Hepatocyte (in vitro differentiated cells): ENCODE data around the gene TAS1R2. TPM values are rescaled to one million over a fixed set of nuclear protein-coding genes. Genes with fewer than 3 reads are reported as not detected.
"Not testable (repeated sequence)": the region's sequence is repeated elsewhere in the genome, so short reads cannot be mapped to it uniquely, and the experiment has no call there.

Source experiments
- DNase-seq: peaks from one replicate; pipeline ENCODE4 v3.0.0-alpha.2; 2016; ENCODE audit warnings: low spot score
- H2AFZ ChIP-seq: fragments of 200-600 bp; sonication (generic); 2 replicates; pipeline ENCODE4 v1.6.0; 2016; ENCODE audit warnings: antibody characterized with exemption, mild to moderate bottlenecking
- H3K27ac ChIP-seq: fragments of 200-600 bp; sonication (generic); 2 replicates; pipeline ENCODE4 v1.5.1; 2016; ENCODE audit warnings: mild to moderate bottlenecking
- H3K27me3 ChIP-seq: fragments of 200-600 bp; sonication (generic); 2 replicates; pipeline ENCODE4 v1.6.1; 2016
- H3K36me3 ChIP-seq: fragments of 200-600 bp; sonication (generic); replicated peaks from 2 replicates; pipeline ENCODE4 v1.5.1; 2016; ENCODE audit warnings: low read depth; ENCODE audit not compliant: insufficient read depth
- H3K4me1 ChIP-seq: fragments of 200-600 bp; sonication (generic); 2 replicates; pipeline ENCODE4 v1.5.1; 2016; ENCODE audit warnings: mild to moderate bottlenecking, moderate library complexity; ENCODE audit not compliant: insufficient read depth
- H3K4me2 ChIP-seq: fragments of 200-600 bp; sonication (generic); 2 replicates; pipeline ENCODE4 v1.6.0; 2016
- H3K4me3 ChIP-seq: fragments of 200-600 bp; sonication (generic); 2 replicates; pipeline ENCODE4 v1.5.1; 2016; ENCODE audit warnings: mild to moderate bottlenecking
- H3K79me2 ChIP-seq: fragments of 200-600 bp; sonication (generic); 2 replicates; pipeline ENCODE4 v1.6.0; 2017; ENCODE audit warnings: mild to moderate bottlenecking
- H3K9me2 ChIP-seq: fragments of 200-600 bp; sonication (generic); replicated peaks from 2 replicates; pipeline ENCODE4 v1.6.0; 2017; ENCODE audit warnings: mild to moderate bottlenecking; ENCODE audit not compliant: insufficient read depth
- H3K9me3 ChIP-seq: fragments of 200-600 bp; sonication (generic); 2 replicates; pipeline ENCODE4 v1.5.1; 2016; ENCODE audit warnings: low read depth, mild to moderate bottlenecking
- H4K20me1 ChIP-seq: fragments of 200-600 bp; sonication (generic); 2 replicates; pipeline ENCODE4 v1.6.0; 2016; ENCODE audit warnings: mild to moderate bottlenecking; ENCODE audit not compliant: insufficient read depth, poor library complexity, severe bottlenecking
- CTCF ChIP-seq: fragments of 200-600 bp; sonication (generic); IDR thresholded peaks from 2 replicates; pipeline ENCODE4 v1.5.1; 2016; ENCODE audit warnings: antibody characterized with exemption, mild to moderate bottlenecking; ENCODE audit not compliant: poor library complexity
- EZH2 ChIP-seq: fragments of 200-600 bp; sonication (generic); IDR thresholded peaks from 2 replicates; pipeline ENCODE4 v1.6.1; 2016; ENCODE audit warnings: antibody characterized with exemption, mild to moderate bottlenecking, borderline replicate concordance
- EZH2phosphoT487 ChIP-seq: fragments of 200-600 bp; sonication (generic); IDR thresholded peaks from one replicate; pipeline ENCODE4 v1.6.1; 2018; ENCODE audit warnings: antibody characterized with exemption, mild to moderate bottlenecking, low read depth, moderate library complexity; ENCODE audit not compliant: unreplicated experiment, severe bottlenecking
- WGBS: methylation state at CpG from one replicate; pipeline ENCODE4 v1.1.6; 2016; ENCODE audit warnings: low lambda C conversion rate; ENCODE audit errors: missing lambda C conversion rate; 5-methylcytosine and 5-hydroxymethylcytosine counted together
- polyA plus RNA-seq: library from polyadenylated mRNA; unstranded; fragments of >200 nt; fragmentation: Nextera tagmentation; extraction: Ambion mirVana; gene quantifications from 2 replicates; pipeline ENCODE4 v1.2.1, GENCODE V29; 2016
- total RNA-seq: library from RNA; depleted of rRNA; stranded (reverse); fragments of >200 nt; gene quantifications from 2 replicates; pipeline ENCODE4 v1.2.3, GENCODE V29; 2014

TAS1R2 gene
- total and polyA plus RNA-seq, 2 experiments from 2014 or later, result not detected

- Histone ChIP-seq H3K27ac (no peak overlapping the region), H3K9me2 (no peaks in the 10 kb centered on the region), H3K79me2 (no peaks in the 10 kb centered on the region), H2AFZ (no peak overlapping the region), H3K4me2 (no peak overlapping the region), H3K36me3 (no peaks in the 10 kb centered on the region), H3K4me1 (peaks cover 5% of the 10 kb centered on the region), H3K4me3 (no peak overlapping the region), H4K20me1 (no peaks in the 10 kb centered on the region), H3K9me3 (no peaks in the 10 kb centered on the region), H3K27me3 (peaks cover 16% of the 10 kb centered on the region)
- WGBS, result 45% methylated on average over 5 of the region's 6 CpGs
- no peak for DNase-seq
- no peak for TF ChIP-seq EZH2phosphoT487
- no peak for TF ChIP-seq EZH2
- no peak for TF ChIP-seq CTCF
Measured at GRCh38 chr1:18852501-18852900, 7.0 kb downstream of the TAS1R2 start.

- DNase-seq, result no peak
- Histone ChIP-seq H3K79me2 (no peaks in the 10 kb centered on the region), H4K20me1 (no peaks in the 10 kb centered on the region), H3K4me1 (peaks cover 5% of the 10 kb centered on the region), H3K36me3 (no peaks in the 10 kb centered on the region), H3K4me3 (no peak overlapping the region), H3K27ac (no peak overlapping the region), H3K4me2 (no peak overlapping the region), H3K9me2 (no peaks in the 10 kb centered on the region), H3K27me3 (peaks cover 16% of the 10 kb centered on the region), H3K9me3 (no peaks in the 10 kb centered on the region), H2AFZ (no peak overlapping the region)
- TF ChIP-seq EZH2, result no peak
- no peak for TF ChIP-seq CTCF
- TF ChIP-seq EZH2phosphoT487, result no peak
- WGBS, result 68% methylated on average over 11 of the region's 11 CpGs
Measured at GRCh38 chr1:18849261-18849711, 10.2 kb downstream of the TAS1R2 start.

DNA sequence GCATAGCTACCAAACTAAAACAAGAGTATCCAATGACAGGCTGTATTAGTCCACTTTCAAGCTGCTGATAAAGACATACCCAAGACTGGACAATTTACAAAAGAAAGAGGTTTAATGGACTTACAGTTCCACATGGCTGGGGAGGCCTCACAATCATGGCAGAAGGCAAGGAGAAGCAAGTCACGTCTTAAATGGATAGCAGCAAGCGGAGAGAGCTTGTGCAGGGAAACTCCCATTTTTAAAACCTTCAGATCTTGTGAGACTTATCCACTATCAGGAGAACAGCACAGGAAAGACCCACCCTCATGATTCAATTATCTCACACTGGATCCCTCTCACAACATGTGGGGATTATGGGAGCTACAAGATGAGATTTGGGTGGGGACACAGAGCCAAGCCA, 11.7 kb downstream of the TAS1R2 start:
- not testable (repeated sequence) for H3K4me2 ChIP-seq, H3K36me3 ChIP-seq, DNase-seq, H2AFZ ChIP-seq, H3K9me3 ChIP-seq, H3K4me3 ChIP-seq, H3K9me2 ChIP-seq, H3K27ac ChIP-seq, H3K79me2 ChIP-seq, H3K4me1 ChIP-seq, H4K20me1 ChIP-seq, H3K27me3 ChIP-seq
- WGBS, result 88% methylated on average over 2 of the region's 2 CpGs

DNA sequence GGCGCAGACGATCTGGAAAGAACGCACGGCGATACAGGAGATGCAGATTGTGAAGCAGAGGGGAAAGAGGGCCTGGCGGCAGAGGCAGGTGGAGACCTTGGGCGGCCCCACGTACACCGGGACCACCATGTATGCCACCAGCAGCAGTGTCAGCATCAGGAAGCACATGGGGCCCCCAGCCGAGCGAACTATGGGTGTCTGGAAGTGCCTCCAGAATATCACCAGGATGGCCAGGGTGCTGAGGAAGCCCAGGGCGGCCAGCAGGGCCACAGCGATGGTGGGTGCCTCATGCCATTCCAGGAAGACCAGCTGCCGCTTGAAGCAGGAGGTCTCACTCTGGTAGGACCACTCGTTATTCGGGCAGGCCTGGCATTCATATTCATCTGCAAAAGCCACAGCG, 19.3 kb downstream of the TAS1R2 start:
- Histone ChIP-seq H3K4me1 (no peaks in the 10 kb centered on the region), H3K36me3 (no peaks in the 10 kb centered on the region), H3K27me3 (peaks cover 4% of the 10 kb centered on the region), H3K4me3 (no peak overlapping the region), H4K20me1 (no peaks in the 10 kb centered on the region), H3K4me2 (no peak overlapping the region), H3K79me2 (no peaks in the 10 kb centered on the region), H3K9me2 (no peaks in the 10 kb centered on the region), H2AFZ (no peak overlapping the region), H3K9me3 (no peaks in the 10 kb centered on the region), H3K27ac (no peak overlapping the region)
- DNase-seq, result no peak
- TF ChIP-seq EZH2, result no peak
- TF ChIP-seq CTCF, result no peak
- no peak for TF ChIP-seq EZH2phosphoT487
- WGBS, result 98% methylated on average over 17 of the region's 17 CpGs
